Measurements from ENCODE around the gene RUNX1. TPM values are rescaled to one million over a fixed set of nuclear protein-coding genes. Genes with fewer than 3 reads are reported as not detected.
A peak's percentile ranks its signal among the peaks of the same experiment; 100 is the strongest.

RUNX1 gene
- total RNA-seq, 1 donor from 2014 or later, result 23.9 TPM

DNA sequence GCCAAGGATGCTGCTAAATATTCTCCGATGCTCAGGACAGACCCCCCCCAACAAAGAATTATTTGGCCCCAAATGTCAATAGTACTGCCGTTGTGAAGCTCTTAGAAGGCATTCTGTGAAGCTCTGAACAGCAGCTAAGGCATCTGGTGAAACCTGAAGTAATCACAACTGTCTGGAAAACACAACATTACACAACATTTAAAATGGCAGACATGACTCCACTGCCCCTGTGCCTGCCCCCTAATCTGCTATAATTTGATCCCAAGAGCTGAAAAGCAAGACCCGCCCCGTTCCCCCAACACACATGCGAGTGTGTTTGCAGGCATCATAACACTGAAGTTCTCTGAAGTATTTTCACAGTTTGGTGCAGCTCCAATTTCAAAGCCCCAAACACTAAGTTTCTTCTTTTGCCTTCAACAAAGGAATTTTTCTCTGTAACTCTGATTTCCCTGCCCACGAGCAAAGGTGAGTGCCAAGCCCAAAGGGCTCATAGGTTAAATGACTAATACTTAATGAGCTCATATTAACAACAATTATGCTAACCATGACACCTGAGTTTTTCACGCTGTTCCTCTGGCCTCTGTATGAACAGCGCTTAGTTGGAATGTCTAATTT lies 251.1 kb downstream of the RUNX1 start:
- Mint-ChIP-seq H3K9me3 (ENCODE audit: unreplicated experiment) (no peaks in the 10 kb centered on the region), H3K36me3 (ENCODE audit: unreplicated experiment) (peaks cover 34% of the 10 kb centered on the region), H3K4me3 (ENCODE audit: unreplicated experiment) (no peak overlapping the region), H3K4me1 (ENCODE audit: unreplicated experiment) (peaks cover 22% of the 10 kb centered on the region), H3K27me3 (ENCODE audit: unreplicated experiment) (no peaks in the 10 kb centered on the region), H3K27ac (ENCODE audit: unreplicated experiment) (no peak overlapping the region)
- no peak for DNase-seq (ENCODE audit: extremely low spot score, unreplicated experiment)
- no peak for TF ChIP-seq CTCF (IDR thresholded peaks at IDR 0.05)

- no peak for TF ChIP-seq CTCF (IDR thresholded peaks at IDR 0.05)
- no peak overlapping the region for H3K27ac Mint-ChIP-seq (ENCODE audit: unreplicated experiment)
- H3K4me1 Mint-ChIP-seq (ENCODE audit: unreplicated experiment), result peaks cover 22% of the 10 kb centered on the region
- H3K4me3 Mint-ChIP-seq (ENCODE audit: unreplicated experiment), result no peak overlapping the region
- DNase-seq (ENCODE audit: extremely low spot score, unreplicated experiment), result no peak
- no peaks in the 10 kb centered on the region for H3K27me3 Mint-ChIP-seq (ENCODE audit: unreplicated experiment)
- peaks cover 37% of the 10 kb centered on the region for H3K36me3 Mint-ChIP-seq (ENCODE audit: unreplicated experiment)
- no peaks in the 10 kb centered on the region for H3K9me3 Mint-ChIP-seq (ENCODE audit: unreplicated experiment)
Observed at GRCh38 chr21:34797201-34797525, 251.9 kb downstream of the RUNX1 start.

DNA sequence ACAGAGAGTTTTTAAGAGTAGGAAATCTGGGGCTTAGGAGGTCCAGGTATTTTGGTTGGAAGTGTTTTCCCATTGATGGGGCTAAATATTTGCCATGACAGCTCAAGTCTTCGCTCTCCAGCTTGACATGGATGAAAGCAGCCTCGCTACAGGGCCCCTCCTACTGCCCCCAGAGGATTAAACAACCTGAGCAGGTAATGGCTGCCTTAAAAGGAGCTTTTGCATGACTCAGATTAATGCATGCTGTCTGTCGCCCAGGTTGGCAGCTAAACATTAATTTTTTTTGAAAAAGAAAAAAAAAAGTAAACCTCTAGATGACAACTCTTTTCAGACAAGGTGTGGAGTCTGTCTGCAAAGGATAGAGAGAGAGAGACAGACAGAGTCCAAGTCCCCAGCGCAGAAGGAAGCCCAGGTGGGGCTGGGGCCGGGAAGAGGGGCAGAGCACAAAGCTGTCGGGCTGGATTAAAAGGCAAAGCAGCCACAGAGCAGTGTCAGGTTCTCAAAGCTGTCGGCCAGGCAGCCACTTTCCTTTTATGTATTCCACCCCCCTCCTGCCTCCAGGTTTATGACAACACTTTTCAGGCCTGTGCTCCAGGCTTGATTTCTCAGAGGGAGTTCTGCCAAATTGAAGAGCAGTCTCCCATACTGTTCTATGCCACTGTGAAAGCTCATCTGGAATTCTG lies 252.4 kb downstream of the RUNX1 start:
- Mint-ChIP-seq H3K9me3 (ENCODE audit: unreplicated experiment) (no peaks in the 10 kb centered on the region), H3K27ac (ENCODE audit: unreplicated experiment) (no peak overlapping the region), H3K27me3 (ENCODE audit: unreplicated experiment) (no peaks in the 10 kb centered on the region), H3K4me3 (ENCODE audit: unreplicated experiment) (no peak overlapping the region), H3K36me3 (ENCODE audit: unreplicated experiment) (peaks cover 33% of the 10 kb centered on the region), H3K4me1 (ENCODE audit: unreplicated experiment) (peaks cover 18% of the 10 kb centered on the region)
- DNase-seq (ENCODE audit: extremely low spot score, unreplicated experiment), result no peak
- no peak for TF ChIP-seq CTCF (IDR thresholded peaks at IDR 0.05)

DNA sequence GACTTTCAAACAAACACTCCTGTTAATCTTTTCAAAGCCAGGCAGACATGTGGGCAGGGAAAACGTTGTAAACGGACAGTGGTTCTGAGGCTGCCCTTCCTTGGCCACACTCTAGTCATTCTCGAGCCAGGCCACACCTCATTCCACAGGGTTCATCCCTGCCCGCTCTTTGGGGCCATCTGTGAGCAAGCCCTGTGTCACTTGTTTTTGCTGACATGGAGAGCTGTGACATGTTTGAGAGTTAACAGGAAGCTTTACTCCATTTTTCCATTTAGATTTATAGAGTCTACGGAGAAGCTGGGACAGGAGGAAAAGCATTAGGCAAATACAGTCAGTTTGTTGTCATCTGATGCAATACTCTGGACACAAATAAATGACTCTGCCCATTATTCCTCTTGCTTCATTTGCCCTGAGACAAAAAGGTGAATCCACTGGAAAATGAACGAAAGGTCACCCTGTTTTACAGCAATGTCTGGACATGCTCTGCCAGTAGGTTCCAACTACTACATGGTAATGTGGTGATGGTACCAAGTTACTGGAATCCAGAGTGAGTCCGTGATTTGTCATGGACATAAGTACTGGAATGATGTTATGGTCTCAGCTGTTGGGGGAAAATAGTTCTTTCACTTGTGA lies 253.4 kb downstream of the RUNX1 start:
- peaks cover 33% of the 10 kb centered on the region for H3K36me3 Mint-ChIP-seq (ENCODE audit: unreplicated experiment)
- no peak for TF ChIP-seq CTCF (IDR thresholded peaks at IDR 0.05)
- no peak overlapping the region for H3K4me3 Mint-ChIP-seq (ENCODE audit: unreplicated experiment)
- no peaks in the 10 kb centered on the region for H3K9me3 Mint-ChIP-seq (ENCODE audit: unreplicated experiment)
- peak overlapping the region; percentile 81 for H3K27ac Mint-ChIP-seq (ENCODE audit: unreplicated experiment)
- peaks cover 17% of the 10 kb centered on the region for H3K4me1 Mint-ChIP-seq (ENCODE audit: unreplicated experiment)
- no peak for DNase-seq (ENCODE audit: extremely low spot score, unreplicated experiment)
- H3K27me3 Mint-ChIP-seq (ENCODE audit: unreplicated experiment), result no peaks in the 10 kb centered on the region

DNA sequence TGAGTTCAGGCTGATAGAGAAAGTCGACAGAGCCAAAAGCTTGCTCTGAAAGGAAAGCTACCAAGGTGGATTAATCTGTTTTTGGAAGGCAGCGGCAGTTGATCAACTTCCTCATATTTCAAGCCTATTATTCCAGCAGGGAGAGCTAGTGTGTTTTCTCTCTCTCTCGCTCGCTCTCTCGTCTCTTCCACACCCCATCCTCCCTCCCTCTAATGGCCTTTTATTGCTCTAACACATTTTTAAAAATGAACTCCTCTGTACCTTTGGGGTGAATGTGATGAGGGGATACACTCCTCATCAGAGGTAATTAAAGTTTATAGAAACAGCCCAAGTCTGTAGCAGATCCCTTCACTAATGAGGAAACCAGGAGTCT lies 253.9 kb downstream of the RUNX1 start:
- H3K27me3 Mint-ChIP-seq (ENCODE audit: unreplicated experiment), result no peaks in the 10 kb centered on the region
- H3K27ac Mint-ChIP-seq (ENCODE audit: unreplicated experiment), result peak overlapping the region; percentile 81
- peaks cover 31% of the 10 kb centered on the region for H3K36me3 Mint-ChIP-seq (ENCODE audit: unreplicated experiment)
- no peaks in the 10 kb centered on the region for H3K9me3 Mint-ChIP-seq (ENCODE audit: unreplicated experiment)
- DNase-seq (ENCODE audit: extremely low spot score, unreplicated experiment), result no peak
- H3K4me3 Mint-ChIP-seq (ENCODE audit: unreplicated experiment), result no peak overlapping the region
- TF ChIP-seq CTCF (IDR thresholded peaks at IDR 0.05), result no peak
- H3K4me1 Mint-ChIP-seq (ENCODE audit: unreplicated experiment), result peaks cover 12% of the 10 kb centered on the region

Measured in osteocyte (in vitro differentiated cells).